AG20443 (cell line): ENCODE measurements around the gene BUD23.
"Not testable (repeated sequence)": the region's sequence is repeated elsewhere in the genome, so short reads cannot be mapped to it uniquely, and the experiment has no call there.

Experiments
- DNase-seq: peaks from one replicate; pipeline ENCODE4 v3.0.0; 2012; ENCODE audit warnings: low spot score, mixed read lengths

The BUD23 gene, protein sequence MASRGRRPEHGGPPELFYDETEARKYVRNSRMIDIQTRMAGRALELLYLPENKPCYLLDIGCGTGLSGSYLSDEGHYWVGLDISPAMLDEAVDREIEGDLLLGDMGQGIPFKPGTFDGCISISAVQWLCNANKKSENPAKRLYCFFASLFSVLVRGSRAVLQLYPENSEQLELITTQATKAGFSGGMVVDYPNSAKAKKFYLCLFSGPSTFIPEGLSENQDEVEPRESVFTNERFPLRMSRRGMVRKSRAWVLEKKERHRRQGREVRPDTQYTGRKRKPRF

DNA sequence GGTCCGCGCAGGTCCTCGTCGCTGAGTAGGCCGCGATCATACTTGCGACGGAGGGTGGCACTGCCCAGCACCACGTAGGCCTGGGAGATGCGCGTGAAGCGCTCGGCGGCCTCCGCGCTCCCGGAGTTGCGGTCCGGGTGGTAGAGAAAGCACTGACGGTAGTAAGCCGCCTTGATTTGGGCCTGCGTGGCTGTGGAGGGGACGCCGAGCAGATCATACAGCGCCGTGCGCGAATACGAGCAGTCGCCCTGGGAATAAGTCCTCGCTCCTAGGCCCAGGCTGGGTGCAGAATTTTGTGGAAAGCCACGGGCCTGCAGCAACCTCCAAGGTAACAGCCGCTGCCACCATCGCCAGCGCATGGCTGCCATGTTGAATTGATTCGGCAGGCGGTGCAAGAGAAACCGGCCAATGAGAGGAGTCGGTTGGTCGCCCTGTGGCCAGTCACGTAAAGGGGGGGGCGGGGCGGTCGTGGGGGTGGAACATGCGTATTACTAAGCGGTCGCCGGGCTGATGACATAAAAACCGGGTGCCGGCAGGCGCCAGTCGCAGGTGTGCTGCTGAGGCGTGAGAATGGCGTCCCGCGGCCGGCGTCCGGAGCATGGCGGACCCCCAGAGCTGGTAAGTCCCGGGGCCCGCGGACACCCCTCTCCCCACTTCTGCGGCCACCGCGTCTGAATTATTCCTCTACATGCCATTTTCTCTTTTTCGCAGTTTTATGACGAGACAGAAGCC lies at the start of gene BUD23, which contains the start of gene DNAJC30:
BUD23 (plus strand) TSS at position 542 of the 732 bp plus-strand sequence; CDS start at position 571, 29 bp downstream.
DNAJC30 (minus strand) TSS at position 398 of the 732 bp plus-strand sequence; CDS start at position 368, 30 bp downstream.
- DNase-seq, result peak; percentile 99

DNA sequence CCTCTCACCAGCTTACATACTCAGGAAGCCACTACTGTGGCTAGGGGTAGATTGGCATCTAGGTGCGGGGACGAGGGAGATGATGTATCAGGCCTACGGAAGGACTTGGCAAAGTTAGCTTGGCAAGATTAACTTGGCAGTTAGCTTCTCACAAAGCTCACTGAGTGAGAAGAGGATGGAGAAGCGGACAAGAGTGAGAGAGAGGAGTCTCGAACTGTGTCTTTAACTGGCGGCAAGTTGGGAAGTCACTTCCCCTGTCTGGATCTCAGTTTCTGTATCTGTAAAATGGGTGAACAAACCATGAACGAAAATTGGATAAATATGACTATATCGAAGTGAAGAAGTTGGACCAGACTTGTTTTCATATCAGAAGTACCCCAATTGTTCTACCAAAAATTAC lies 49.6 kb upstream of the BUD23 start:
- no peak for DNase-seq

DNA sequence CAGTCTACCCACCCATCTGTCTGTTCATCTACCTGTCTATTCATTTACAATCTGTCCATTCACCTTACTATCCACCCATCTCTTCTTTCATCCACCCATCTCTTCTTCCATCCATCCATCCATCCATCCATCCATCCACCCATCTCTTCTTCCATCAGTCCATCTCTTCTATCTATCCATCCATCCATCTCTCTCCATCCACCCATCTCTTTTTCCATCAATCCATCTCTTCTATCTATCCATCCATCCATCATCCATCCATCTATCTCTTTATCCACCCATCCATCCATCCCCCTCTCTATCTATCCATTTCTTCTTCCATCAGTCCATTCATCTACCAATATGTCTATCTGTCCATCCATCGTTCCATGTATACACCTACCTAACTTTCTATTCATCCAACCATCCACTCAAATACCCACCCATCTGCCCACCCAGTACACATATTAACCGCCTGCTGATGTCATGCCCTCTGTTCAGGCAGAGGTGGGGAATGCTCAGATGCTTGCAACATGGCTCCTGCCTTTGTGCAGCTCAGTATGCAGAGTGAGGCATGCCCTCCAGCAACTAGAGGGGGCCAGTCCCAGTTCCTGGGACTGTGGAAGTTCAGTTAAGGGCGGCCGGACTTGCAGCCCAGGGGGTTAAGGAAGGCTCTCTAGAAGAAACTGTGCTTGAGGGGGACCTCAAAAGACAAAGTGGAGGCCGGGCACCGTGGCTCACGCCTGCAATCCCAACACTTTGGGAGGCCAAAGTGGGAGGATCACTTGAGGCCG lies 47.8 kb upstream of the BUD23 start:
- DNase-seq, result no peak

DNA sequence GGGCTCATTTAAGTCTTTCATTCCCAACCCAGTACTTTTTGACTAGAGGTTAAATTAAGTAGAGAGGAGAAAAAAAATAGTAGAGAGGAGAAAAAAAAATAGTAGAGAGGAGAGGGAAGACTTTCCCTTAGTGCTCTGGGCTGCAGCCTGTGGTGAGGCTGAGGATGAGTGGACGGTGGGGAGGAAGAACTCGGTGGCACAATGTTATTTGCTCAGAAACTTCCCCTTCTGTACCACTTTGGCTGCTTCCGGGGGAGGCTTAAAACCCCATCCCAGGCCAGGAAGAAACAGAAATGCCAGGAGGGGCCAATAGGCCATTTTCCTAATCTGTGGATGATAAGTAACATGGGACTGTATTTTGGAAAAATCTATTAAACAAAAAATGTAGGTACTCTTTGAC lies 44.5 kb upstream of the BUD23 start:
- DNase-seq, result no peak

DNA sequence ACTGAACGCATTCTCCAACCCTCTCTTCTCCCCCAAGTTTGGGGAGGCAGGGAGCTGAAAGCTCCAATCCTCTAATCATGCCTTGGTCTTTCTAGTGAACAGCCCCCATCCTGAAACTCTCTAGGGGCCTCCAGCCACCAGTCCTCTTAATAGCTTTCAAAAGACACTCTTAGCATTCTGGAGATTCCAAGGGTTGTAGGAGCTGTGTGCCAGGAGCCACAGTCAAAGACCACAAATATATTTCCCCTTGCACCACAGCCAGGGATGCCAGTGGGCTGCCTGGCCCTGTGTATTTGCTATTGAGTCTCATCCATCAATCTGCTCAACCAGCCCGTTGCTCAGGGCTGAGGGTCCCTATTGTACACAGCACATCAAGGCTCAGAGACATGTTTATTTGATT lies 40.6 kb upstream of the BUD23 start:
- DNase-seq, result no peak

DNA sequence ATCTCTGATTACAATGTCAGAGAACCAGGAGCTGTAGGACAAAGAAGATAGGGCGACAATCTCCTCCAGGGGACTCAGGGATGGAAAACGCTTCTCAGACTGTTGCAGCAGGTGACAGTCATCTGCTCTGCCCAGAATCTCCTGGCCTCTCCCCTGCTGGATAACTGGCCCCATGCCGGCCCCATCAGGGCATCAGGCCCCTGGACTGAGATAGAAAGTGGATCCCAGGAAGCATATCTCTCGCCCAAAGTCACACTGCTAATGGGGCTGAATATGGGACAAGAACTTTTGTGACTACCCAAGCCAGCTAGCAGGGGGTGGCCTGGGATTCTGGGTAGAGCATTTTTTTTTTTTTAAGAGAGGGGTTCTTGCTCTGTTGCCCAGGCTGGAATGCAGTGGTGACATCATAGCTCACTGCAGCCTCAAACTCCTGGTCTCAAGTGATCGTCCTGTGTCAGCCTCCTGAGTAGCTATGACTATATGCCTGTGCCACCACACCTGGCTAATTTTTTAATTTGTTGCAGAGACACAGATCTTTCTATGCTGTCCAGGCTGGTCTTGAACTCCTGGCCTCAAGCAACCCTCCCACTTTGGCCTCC lies 38.6 kb upstream of the BUD23 start:
- DNase-seq, result no peak

DNA sequence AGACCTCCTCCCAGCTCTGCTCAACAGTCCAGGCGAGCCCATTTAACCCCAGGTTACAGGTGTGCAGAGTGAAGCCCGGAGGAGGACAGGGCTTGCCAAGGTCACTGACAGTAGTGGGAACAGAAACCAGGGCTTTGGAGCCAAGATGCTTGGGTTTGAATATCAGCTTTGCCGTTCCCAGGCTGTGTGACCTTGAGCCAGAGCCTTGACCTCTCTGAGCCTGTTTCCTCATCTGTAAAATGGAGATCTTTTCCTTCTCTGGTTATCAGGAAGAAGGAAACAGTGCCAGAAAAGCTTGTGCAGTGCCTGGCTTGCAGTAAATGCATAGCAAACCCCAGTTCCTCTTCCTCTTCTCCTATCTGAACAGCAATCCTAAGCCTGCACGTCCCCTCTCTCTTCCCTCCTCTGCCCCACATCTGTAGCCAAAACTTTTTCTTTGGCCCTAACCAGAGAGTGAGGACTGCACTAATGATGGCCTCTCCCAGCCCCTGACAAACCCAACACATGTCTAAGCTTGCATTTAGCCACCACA lies 37.7 kb upstream of the BUD23 start:
- no peak for DNase-seq

DNA sequence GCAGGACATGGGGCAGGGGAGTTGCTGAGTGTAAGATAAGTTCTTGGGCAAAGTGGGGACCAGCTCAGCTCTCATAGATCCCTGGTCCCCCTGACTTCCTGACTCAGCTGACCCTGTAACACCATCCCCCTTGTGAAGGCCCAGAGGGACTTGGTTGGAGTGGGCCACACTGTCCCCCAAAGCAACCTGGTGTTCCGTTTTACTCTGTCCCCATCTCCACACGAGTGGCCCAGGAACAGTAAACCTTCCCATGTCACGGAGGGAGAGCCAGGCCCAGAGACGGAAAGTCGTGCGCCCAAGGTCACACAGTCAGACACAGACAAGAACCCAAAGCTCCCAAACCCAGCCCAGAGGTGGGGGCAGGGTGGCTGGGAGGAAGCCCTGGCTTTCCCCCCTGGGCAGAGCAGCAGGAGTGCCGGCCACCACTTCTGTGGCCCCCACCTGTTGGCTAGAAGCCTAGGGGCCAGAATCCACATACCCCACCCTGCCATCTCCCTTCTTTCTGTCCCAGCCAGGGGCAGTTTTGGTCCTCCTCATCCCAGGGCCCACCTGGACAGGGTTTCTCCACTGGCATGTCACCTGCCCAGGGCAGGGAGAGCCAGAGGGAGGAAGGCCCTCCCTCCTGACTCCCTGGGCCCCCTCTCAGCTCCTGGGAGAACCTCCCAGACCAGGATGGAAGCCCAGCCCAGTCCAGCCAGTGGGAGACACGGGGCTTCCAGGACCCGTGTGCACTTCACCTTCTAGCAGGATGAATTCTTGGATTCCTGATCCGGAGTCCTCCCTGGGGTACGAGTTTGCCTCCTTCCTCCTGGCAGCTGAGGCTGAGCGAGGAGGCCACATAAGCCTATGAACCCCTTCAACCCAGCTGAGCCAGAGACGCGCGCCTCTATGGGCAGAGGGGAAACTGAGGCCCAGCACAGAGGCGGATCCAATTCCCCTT lies 36.3 kb upstream of the BUD23 start:
- no peak for DNase-seq

DNA sequence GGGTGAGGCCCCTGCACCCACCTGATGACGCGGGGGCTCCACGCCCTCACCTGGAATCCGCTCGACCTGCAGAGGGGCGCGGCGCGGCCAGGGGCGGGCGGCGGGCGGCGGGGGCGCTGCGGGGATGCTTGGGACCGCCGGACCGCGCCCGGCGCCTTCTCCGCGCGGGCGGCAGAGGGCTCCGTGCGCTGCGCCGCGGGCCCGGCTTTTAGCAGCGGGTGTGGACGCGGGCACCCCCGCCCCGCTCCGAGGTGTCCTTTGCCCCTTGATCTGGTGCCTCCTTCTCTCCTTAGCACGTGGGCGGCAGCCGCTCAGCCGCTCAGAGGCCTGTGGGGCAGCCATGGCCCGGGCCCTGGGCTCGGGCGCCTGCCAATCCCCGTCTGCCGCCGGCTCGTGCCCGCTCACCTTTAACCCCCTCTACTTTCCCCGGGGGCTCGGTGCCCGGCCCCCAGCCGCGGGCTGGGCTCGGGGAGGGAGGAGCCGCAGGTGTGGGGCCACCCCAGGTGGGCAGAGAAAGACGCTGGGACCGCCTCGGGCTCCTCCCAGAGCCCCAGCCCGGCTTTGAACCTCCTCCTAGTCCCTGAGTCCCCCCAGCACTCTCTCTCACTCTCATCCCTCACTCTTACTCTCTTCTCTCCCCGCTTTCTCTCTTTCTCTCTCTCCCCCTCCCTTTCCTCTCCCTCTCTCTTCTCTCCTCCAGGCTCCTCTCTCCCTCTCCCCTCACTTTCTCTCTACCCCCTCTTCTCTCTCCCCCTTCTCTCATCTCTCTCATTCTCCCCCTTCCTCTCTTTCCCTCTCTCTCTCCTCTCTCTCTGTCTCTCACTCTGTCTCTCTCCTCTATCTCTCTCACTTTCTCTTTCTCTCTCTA lies 35.4 kb upstream of the BUD23 start:
- peak; percentile 58 for DNase-seq

DNA sequence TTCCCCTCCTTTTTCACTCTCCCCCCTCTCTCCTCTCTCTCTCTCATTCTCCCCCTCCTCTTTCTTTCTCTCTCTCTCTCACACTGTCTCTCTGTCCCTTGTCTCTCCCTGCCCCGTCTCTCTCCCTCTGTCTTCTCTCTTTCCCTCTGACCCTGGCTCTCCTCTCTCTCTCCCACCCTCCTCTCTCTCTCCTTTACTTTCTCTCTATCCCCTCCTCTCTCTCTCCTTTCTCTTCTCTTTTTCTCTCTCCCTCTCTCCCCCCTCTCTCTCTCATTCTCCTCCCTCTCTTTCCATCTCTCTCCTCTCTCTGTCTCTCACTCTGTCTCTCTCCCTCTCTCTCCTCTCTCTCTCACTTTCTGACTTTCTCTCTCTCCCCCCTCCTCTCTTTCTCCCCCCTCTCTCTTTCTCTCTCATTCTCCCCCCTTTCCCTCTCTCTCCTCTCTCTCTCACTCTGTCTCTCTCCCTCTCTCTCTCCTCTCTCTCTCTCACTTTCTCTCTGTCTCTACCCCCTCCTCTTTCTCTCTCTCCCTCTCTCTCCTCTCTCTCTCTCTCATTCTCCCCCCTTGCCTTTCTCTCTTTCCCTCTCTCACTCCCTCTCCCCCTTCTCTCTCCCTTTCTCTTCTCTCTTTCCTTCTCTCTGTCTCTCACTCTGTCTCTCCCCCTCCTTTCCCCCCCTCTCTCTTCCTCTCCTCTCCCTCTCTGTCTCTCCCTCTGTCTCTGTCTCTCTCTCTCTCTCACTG lies 34.6 kb upstream of the BUD23 start:
- no peak for DNase-seq

DNA sequence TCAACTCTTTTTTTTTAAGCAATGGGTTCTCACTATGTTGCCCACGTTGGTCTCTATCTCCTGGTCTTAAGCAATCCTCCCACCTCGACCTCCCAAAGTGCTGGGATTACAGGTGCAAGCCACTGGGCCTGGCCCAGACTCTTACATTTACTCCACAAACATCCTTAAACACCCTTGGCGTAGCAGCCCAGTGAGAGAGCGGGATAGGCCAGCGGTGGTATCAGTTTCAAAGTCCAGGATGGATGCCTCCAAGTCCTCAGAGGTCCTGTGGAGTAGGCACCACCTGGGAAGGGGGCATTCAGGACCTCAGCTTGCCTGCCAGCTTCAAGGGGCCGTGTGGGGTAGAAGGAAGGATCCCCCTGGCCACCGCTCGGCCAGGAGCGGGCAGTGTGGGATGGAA lies 33.8 kb upstream of the BUD23 start:
- no peak for DNase-seq

DNA sequence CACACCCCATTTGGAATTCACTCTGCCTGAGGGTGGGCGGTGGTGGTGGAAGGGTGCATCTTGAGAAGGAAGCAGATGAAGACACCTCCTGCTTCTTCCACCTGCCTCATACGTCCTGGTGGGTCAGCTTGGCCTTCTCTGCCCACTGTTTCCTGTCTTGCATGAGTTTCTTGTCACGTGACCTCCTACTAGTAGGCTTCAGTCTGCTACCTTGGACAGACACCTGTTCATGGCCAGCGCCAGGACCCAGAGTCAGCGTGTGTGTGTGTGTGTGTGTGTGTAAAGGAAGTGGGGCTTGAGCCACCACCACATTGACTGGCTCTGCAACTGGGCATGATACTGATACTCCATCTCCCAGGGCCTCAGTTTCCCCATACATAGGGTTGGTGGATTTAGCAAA lies 32.9 kb upstream of the BUD23 start:
- DNase-seq, result no peak

DNA sequence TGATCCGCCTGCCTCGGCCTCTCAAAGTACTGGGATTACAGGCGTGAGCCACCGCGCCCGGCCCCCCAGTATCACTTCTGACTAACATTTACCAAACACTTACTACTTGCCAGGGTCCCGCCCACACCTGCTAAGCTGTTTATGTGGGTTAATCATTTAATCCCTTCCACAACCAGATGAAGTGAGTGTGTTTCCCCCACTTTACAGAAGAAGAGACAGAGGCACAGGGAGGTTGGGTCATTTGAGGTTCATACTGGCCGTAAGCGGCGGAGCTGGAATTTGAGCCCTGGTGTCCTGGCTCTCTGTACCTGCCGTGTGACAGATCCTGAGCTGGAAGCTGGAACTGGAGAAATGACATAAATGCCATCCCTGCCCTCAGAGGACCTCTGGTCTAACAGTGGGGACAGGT lies 30.9 kb upstream of the BUD23 start:
- no peak for DNase-seq

DNA sequence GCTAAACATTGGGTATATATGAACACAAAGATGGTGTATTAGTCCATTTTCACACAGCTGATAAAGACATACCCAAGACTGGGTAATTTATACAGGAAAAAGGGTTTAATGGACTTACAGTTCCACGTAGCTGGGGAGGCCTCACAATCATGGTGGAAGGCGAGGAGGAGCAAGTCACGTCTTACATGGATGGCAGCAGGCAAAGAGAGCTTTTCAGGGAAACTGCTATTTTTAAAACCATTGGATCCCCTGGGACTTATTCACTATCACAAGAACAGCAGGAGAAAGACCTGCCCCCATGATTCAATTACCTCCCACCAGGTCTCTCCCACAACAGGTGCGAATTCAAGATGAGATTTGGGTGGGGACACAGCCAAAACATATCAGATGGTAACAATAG lies 28.1 kb upstream of the BUD23 start:
- DNase-seq, result not testable (repeated sequence)

DNA sequence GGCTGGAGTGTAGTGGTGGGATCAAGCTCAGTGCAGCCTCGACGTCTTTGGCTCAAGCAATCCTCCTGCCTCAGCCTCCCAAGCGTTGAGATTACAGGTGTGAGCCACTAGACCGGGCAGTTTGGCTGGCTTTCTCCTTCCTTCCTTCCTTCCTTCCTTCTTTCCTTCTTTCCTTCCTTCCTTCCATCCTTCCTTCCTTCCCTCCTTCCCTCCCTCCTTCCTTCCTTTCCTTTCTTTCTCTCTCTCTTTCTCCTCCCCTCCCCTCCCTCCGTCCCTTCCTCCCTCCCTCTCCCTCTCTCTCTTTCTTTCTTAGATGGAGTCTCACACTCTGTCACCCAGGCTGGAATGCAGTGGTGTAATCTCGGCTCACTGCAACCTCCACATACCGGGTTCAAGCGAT lies 23.4 kb upstream of the BUD23 start:
- DNase-seq, result no peak

DNA sequence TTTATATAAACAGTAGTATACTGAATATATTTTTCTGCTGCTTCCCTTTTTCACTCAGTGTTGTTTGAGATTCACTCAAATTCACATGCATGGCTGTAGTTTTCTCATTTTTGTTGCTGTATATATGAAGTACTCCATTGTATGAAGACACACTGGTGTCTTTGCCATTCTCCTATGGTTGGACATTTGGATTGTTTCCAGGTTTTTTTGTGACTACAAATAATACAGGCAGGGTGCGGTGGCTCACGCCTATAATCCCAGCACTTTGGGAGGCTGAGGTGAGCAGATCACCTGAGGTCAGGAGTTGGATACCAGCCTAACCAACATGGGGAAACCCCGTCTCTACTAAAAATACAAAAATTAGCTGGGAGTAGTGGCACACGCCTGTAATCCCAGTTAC lies 22.8 kb upstream of the BUD23 start:
- not testable (repeated sequence) for DNase-seq

DNA sequence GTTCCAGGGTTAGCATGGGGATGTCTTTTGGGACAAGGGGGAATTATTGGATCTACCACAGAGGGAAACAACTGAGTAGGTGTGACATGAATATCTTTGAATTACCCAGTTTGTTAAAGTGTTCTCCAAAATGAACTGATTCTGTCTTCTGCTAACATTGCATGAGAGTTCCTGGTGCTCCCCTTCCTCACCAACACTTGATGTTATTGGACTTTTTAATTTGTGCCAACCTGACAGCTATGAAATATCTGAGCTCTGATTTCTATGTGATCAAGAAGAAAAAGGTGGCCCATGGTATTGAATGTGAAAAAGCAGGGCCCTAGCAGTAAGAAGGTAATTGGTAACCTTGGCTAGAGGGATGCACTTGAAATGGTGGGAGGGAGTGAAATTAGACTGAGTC lies 20.4 kb upstream of the BUD23 start:
- DNase-seq, result no peak

DNA sequence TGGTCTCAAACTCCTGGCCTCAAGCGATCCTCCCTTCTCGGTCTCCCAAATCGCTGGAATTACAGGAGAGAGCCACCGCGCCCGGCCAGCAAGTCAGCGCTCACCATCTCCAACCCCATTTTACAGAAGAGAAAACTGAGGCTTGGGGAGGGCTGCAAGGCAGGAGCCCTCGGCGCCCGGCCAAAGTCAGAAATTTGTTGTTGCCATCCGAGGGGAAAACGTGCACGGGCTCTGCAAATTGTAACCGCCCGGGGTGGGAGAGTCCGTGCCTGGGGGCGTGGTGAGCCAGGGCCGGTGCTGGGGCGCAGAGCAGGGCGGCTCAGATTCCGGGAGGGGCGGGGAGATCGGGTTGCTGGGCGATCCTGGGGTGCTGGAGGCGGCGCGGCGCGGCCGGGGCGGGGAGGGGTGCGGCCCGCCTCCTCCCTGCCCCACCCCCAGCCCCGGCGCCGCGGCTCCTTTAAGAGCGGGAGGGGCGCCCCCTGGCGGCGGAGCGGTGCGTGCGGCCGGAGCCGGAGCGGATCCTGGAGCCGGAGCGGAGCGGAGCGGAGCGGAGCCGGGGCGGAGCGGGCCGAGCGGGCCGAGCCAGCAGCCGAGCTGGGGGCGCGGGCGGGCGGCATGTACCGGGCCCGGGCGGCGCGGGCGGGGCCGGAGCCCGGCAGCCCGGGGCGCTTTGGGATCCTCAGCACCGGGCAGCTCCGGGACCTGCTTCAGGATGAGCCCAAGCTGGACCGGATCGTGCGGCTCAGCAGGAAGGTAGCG lies 15.9 kb upstream of the BUD23 start, which contains the start of gene VPS37D:
VPS37D (plus strand) TSS at position 488 of the 759 bp plus-strand sequence; CDS start at position 616, 128 bp downstream.
- DNase-seq, result peak; percentile 99
